ENCODE measurements around the gene FARP2.

Gene FARP2

DNA sequence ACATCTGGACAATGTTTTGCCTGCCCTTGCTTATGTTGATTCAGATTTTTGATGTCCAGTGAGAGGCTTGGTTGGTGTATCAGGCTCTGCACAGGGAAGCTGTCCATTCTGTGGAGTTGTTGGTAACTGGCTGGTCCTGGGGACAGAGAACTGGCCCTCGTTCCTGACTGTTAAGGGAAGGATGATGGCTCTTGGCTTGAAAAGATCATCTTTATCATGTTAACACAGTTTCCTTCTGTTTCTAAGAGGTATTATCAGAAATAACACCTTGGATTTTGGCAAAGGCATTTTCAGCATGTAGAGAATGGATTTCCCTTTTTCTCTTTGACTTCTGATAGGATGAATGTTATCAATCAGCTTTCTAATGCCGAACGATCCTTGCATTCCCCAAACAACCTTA, 133.0 kb downstream of the FARP2 start:
- TF ChIP-seq CTCF (IDR thresholded peaks at IDR 0.05; ENCODE audit: control insufficient read depth, extremely low read depth, insufficient read depth) = no peak
- DNase-seq (ENCODE audit: low read depth) = no peak
- H3K4me3 ChIP-seq (ENCODE audit: low read depth, low read length) = no peak overlapping the region

GRCh38 chr2:241489733-241490680, 133.9 kb downstream of the FARP2 start:
- H3K4me3 ChIP-seq (ENCODE audit: low read depth, low read length) = no peak overlapping the region
- no peak for DNase-seq (ENCODE audit: low read depth)

DNA sequence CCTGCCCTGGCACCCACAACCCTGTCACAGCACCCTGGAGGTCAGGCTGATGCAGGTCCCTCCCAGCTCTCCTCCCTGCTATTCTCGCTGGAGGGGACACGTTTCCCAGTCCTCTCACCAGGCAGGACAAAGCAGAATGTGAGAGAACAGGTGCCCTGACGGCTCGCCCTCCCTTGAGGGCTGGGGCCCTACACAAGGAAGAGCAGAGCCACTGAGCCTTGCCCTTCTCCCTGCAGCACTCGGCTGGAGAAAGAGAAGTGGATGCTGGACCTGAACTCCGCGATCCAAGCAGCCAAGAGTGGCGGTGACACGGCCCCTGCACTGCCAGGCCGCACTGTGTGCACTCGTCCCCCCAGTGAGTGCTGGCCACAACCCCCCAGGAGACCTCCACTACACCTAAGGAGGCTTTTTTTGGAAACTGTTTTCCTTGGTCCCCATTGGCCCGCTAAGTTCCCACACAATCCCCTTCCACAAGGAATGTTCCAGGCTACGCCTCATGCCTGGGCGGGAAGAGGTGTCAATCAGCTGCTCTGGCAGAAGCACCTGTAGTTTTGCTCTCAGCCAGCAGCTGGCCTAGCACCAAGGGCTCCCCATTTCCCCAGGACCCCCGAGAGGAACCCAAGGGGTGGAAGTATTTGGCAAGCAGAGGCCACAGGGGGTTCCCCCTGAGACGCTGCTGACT, 134.9 kb downstream of the FARP2 start:
- no peak for DNase-seq (ENCODE audit: low read depth)
- TF ChIP-seq CTCF (IDR thresholded peaks at IDR 0.05; ENCODE audit: control insufficient read depth, extremely low read depth, insufficient read depth) = no peak
- H3K4me3 ChIP-seq (ENCODE audit: low read depth, low read length) = no peak overlapping the region

More at GRCh38 chr2:241489733-241490680, 133.9 kb downstream of the FARP2 start:
- no peak for TF ChIP-seq CTCF (IDR thresholded peaks at IDR 0.05; ENCODE audit: control insufficient read depth, extremely low read depth, insufficient read depth)

- DNase-seq (ENCODE audit: low read depth) = no peak
- no peak for TF ChIP-seq CTCF (IDR thresholded peaks at IDR 0.05; ENCODE audit: control insufficient read depth, extremely low read depth, insufficient read depth)
- no peak overlapping the region for H3K4me3 ChIP-seq (ENCODE audit: low read depth, low read length)
Observed at GRCh38 chr2:241491549-241492173, 135.6 kb downstream of the FARP2 start.

DNA sequence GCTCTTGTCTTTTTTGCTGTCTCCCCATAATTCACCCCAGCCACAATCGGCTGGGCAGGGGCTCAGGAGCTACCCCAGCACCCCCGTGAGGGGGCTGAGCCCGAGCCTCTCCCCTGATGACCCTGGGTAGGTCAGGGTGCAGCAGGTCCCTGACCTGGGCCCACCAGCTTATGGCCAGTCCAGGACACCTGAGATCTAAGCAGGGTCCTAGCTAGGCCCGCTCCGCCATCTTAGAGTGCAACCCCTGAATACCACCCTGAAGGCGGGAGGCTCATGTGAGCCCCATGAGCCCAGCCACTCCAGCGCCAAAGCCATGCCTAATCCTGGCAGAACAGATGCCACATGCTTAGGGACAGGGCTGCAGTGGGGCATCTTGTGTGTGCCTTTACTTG, 136.1 kb downstream of the FARP2 start:
- H3K4me3 ChIP-seq (ENCODE audit: low read depth, low read length) = no peak overlapping the region
- TF ChIP-seq CTCF (IDR thresholded peaks at IDR 0.05; ENCODE audit: control insufficient read depth, extremely low read depth, insufficient read depth) = no peak
- no peak for DNase-seq (ENCODE audit: low read depth)

- DNase-seq (ENCODE audit: low read depth) = no peak
- no peak for TF ChIP-seq CTCF (IDR thresholded peaks at IDR 0.05; ENCODE audit: control insufficient read depth, extremely low read depth, insufficient read depth)
- H3K4me3 ChIP-seq (ENCODE audit: low read depth, low read length) = no peak overlapping the region
Observed at GRCh38 chr2:241493092-241493491, 137.0 kb downstream of the FARP2 start.

All from LNCaP clone FGC (cell line).